HG02870 (cell line): Measurements from ENCODE around the gene ANKRD31.
"Not testable (repeated sequence)": the region's sequence is repeated elsewhere in the genome, so short reads cannot be mapped to it uniquely, and the experiment has no call there.

ENCODE experiments used
- ATAC-seq: cut with Tn5 transposase; IDR thresholded peaks from one replicate; pipeline ENCODE4 v1.9.1; 2021; ENCODE audit warnings: mild to moderate bottlenecking, moderate library complexity; ENCODE audit not compliant: unreplicated experiment

ANKRD31 gene

DNA sequence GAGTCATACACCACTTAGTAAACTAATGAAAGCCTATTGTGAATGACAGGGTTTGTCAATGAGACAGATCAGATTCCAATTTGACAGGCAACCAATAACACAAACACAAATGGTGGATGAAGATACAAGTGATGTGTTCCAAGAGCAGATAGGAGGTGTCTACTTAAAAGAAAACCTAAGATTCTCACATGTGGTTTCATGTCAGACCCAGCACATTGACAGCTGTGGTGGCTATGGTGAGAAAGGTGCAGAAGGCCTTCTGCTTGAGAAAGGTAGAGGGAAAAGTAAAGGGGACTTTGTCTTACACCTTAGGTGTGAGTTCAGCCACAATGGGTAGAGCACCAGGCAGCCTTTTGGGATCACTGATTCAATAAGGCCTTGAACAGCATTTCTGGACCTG, 11.2 kb downstream of the ANKRD31 start:
- ATAC-seq = no peak

DNA sequence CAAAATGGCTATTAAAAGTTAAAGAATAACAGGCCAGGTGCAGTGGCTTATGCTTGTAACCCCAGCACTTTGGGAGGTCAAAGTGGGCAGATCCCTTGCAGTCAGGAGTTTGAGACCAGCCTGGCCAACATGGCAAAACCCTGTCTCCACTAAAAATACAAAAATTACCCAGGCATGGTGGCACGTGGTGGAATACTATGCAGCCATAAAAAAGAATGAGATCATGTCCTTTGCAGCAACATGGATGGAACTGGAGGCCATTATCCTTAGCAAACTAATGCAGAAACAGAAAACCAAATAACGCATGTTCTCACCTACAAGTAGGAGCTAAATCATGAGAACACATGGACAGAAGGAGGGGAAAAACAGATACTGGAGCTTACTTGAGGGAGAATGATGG, 15.9 kb downstream of the ANKRD31 start:
- not testable (repeated sequence) for ATAC-seq

DNA sequence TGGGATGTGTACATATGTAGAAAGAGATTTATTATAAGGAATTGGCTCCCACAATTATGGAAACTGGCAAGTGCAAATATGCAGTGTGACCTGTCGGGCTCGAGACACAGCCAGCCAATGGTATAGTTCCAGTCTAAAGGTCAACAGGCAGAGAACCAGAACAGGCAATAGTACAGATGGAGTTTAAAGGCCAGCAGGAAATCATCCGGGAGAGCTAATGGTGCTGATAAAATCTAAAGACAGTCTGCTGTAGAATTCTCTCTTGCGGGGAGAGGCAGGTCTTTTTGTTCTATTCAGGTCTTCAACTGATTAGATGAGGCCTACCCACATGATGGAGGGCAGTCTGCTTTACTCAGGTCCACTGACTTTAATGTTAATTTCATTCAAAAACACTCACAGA, 21.8 kb downstream of the ANKRD31 start:
- no peak for ATAC-seq

DNA sequence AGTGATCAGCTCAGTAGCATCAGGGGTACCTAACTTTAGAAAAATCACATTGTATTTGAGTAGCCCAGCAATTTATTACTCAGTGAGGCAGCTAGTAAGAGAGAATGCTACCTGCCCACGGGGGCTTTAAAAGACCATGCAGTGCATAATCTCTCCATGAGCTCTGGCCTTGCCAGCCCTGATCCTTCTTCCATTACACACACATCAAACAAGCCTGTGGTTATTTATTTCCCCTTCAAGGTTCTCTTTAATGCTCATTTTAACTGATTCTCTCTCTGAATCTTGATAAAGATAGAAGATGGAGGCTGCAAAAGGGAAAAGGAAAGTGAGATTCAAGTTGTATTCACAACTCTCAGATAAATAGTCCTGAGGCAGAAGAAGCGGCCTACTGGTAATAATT, 22.3 kb downstream of the ANKRD31 start:
- ATAC-seq = no peak

GRCh38 chr5:75203604-75204003, 33.1 kb downstream of the ANKRD31 start:
- no peak for ATAC-seq

DNA sequence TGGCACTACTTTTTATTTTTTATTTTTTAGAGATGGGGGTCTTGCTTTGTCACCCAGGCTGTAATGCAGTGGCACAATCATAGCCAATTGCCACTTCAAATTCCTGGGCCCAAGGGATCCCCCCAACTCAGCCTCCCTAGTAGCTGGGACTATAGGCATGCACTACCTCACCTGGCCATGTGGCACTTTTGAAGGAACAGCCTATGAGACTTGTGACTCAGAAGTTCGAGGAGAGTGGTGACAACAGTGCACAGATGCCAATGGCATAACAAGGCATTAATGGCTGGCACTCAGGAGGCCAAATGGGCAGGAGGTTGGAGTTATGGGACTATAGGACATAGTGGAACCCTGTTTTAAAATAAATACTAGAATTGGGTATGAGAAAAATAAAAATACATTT, 33.7 kb downstream of the ANKRD31 start:
- no peak for ATAC-seq

GRCh38 chr5:75200776-75201175, 35.9 kb downstream of the ANKRD31 start:
- no peak for ATAC-seq

DNA sequence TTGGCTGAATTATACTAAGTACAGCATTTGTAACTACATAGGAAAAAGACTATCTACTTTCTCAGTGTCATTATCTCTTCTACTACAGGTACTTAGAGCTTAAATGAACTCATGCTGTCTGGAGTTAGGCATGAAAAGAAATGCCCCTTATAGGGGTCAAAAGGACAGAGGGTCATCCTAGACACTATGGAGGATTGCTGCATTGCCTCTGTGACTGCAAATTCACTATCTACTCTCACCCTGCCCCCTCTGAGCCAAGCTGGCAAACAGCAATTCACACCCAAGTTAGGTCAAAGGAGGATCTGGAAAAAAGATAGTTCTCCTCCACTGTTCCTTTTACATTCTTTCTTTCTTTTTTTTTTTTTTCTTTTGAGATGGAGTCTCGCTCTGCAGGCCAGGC, 36.7 kb downstream of the ANKRD31 start:
- ATAC-seq = no peak

- no peak for ATAC-seq
Measured at GRCh38 chr5:75199071-75199470, 37.6 kb downstream of the ANKRD31 start.

GRCh38 chr5:75197745-75198144, 38.9 kb downstream of the ANKRD31 start:
- no peak for ATAC-seq

GRCh38 chr5:75192804-75193203, 43.9 kb downstream of the ANKRD31 start:
- ATAC-seq = no peak

DNA sequence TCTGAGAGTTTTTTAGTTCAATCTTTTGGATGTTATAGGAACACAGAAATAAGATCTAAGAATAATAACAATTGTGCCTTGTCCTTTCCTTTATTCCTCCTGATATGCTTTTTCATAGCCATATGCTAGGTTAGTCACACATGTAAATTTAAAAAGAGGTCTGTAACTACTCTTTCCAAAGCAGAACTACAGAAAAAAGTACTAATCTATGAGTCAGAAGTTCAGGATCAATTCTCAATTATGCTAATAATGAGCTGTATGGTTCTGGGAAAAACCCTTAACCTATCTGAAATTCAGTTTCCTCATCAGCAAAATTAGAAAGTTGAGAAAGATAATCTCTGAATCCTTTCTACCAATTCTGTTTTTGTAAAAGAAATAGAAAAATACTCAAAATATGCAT, 44.4 kb downstream of the ANKRD31 start:
- no peak for ATAC-seq

GRCh38 chr5:75190227-75190626, 46.5 kb downstream of the ANKRD31 start:
- no peak for ATAC-seq

DNA sequence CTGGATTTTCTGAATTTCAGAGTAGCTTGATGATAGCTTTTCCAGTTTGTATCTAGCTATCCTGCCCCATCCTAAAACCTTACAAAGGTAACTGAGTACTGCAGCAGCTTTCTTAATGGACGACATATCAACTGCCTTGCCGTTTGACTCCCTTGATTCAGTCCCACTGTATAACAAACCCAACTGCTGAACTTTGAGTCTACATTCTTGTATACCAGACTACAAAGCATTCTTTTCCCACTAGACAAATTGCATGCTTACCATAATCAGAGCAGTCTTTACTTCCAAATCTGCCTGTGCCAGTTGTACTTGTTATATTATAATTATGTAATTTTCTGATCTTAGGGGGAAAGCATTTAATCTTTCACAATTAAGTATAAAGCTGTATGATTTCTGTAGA, 47.3 kb downstream of the ANKRD31 start:
- no peak for ATAC-seq

DNA sequence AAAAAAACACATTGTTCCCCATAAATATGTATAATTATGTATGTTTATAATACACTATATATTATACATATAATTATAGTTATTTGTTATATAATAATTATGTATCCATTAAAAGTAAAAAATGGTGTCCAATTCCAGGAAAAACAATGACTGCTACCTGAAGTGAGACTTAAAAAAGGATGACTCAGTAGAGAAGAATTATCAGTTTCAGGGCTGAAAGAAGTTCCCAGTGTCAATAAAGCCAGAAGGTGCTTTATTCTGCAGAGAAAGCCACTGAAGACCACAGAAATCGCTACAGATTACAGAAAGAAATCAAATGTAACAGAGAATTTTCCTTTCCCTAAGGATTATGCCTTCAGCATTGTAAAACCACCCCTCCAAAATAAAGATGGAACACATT, 50.9 kb downstream of the ANKRD31 start:
- ATAC-seq = no peak

GRCh38 chr5:75176009-75176408, 60.7 kb downstream of the ANKRD31 start:
- not testable (repeated sequence) for ATAC-seq

DNA sequence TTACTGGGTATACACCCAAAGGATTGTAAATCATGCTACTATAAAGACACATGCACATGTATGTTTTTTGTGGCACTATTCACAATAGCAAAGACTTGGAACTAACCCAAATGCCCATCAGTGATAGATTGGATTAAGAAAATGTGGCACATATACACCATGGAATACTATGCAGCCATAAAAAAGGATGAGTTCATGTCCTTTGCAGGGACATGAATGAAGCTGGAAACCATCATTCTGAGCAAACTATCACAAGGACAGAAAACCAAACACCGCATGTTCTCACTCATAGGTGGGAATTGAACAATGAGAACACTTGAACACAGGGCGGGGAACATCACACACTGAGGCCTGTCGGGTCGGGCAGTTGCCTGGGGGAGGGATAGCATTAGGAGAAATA, 61.8 kb downstream of the ANKRD31 start:
- ATAC-seq = not testable (repeated sequence)

GRCh38 chr5:75169516-75169915, 67.2 kb downstream of the ANKRD31 start:
- no peak for ATAC-seq

- ATAC-seq = no peak
Measured at GRCh38 chr5:75168026-75168735, 68.5 kb downstream of the ANKRD31 start.

DNA sequence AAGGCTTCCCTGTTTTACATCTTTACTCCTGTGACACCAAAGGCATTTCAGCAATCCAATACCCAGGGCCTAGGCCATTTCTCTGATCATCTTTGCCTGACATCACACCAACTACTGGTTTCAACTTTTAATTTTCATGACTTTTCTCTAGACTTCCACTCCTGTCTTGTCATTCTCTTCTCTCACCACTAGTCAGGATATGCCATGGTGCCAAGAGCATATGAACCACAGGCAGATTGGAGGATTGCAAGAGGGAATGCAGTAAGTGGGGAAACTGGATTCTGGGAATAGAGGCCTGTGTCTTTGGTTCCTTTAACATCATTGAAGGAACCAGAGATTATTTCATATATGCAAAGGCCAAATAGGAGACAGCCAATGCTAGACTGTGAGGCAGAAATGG, 69.3 kb downstream of the ANKRD31 start:
- ATAC-seq = no peak

- not testable (repeated sequence) for ATAC-seq
Measured at GRCh38 chr5:75161508-75161907, 75.2 kb downstream of the ANKRD31 start.

- no peak for ATAC-seq
Measured at GRCh38 chr5:75156585-75156984, 80.1 kb downstream of the ANKRD31 start.

DNA sequence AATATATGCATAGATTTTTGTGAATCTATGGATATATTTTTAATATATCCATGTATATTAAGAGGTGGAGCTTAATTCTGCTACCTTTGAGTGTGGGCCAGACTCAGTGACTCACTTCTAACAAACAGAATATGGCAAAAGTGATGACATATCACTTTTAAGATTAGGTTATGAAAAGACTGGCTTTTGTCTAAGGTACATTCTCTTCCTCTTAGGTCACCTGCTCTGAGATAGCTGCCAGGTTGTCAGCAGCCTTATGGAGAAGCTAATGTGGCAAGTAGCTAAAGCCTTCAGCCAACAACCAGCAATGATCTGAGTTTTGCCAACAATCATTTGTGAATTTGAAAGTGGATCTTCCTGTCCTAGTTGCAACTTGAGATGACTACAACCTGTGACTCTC, 83.8 kb downstream of the ANKRD31 start:
- ATAC-seq = no peak
